Neural cell (in vitro differentiated cells): ENCODE measurements around the gene PATZ1.

Experiments used
- EP300 ChIP-seq: fragments of 450-650 bp; conservative IDR thresholded peaks from 2 replicates; pipeline ENCODE4 v1.6.1; 2014; ENCODE audit warnings: antibody characterized with exemption, mild to moderate bottlenecking, moderate library complexity; ENCODE audit not compliant: poor library complexity, severe bottlenecking
- EZH2 ChIP-seq: fragments of 200-600, 300-800 bp; shearing (Covaris generic), sonication (generic); IDR thresholded peaks from 2 replicates; pipeline ENCODE4 v1.6.1; 2014; ENCODE audit warnings: antibody characterized with exemption, low read length, borderline replicate concordance, mild to moderate bottlenecking; ENCODE audit not compliant: insufficient read depth, poor library complexity, severe bottlenecking
- MXI1 ChIP-seq: fragments of 450-650 bp; conservative IDR thresholded peaks from 2 replicates; pipeline ENCODE4 v1.6.1; 2014; ENCODE audit warnings: antibody characterized with exemption, mild to moderate bottlenecking; ENCODE audit not compliant: poor library complexity, severe bottlenecking
- POLR2AphosphoS5 ChIP-seq: IDR thresholded peaks from 2 replicates; pipeline ENCODE4 v1.6.1; 2012
- RAD21 ChIP-seq: fragments of 450-650 bp; conservative IDR thresholded peaks from 2 replicates; pipeline ENCODE4 v1.6.1; 2014; ENCODE audit warnings: antibody characterized with exemption, mild to moderate bottlenecking, moderate library complexity
- TF ChIP-seq, protein P1 (sequence below): fragments of 450-650 bp; IDR thresholded peaks from 2 replicates; pipeline ENCODE4 v1.5.1; 2014; ENCODE audit warnings: antibody characterized with exemption, mild to moderate bottlenecking, moderate library complexity; ENCODE audit not compliant: poor library complexity, severe bottlenecking
- TF ChIP-seq, protein P2 (sequence below): IDR thresholded peaks from 2 replicates; pipeline ENCODE4 v1.6.1; 2012; ENCODE audit warnings: borderline replicate concordance

DNA sequence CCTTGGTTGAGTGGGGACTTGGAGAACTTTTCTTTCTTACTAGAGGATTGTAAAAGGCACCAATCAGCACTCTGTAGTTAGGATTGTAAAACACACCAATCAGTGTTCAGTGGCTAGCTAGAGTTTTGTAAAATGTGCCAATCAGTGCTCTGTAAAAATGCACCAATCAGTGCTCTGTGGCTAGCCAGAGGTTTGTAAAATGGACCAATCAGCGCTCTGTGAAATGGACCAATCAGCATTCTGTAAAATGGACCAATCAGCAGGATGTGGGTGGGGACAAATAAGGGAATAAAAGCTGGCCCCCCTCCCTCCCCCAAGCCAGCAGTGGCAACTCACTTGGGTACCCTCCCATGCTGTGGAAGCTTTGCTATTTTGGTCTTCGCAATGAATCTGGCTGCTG, 47.7 kb upstream of the PATZ1 start:
- TF ChIP-seq, protein P1, sequence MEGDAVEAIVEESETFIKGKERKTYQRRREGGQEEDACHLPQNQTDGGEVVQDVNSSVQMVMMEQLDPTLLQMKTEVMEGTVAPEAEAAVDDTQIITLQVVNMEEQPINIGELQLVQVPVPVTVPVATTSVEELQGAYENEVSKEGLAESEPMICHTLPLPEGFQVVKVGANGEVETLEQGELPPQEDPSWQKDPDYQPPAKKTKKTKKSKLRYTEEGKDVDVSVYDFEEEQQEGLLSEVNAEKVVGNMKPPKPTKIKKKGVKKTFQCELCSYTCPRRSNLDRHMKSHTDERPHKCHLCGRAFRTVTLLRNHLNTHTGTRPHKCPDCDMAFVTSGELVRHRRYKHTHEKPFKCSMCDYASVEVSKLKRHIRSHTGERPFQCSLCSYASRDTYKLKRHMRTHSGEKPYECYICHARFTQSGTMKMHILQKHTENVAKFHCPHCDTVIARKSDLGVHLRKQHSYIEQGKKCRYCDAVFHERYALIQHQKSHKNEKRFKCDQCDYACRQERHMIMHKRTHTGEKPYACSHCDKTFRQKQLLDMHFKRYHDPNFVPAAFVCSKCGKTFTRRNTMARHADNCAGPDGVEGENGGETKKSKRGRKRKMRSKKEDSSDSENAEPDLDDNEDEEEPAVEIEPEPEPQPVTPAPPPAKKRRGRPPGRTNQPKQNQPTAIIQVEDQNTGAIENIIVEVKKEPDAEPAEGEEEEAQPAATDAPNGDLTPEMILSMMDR = no peak
- no peak for TF ChIP-seq MXI1
- TF ChIP-seq POLR2AphosphoS5 = no peak
- TF ChIP-seq, protein P2, sequence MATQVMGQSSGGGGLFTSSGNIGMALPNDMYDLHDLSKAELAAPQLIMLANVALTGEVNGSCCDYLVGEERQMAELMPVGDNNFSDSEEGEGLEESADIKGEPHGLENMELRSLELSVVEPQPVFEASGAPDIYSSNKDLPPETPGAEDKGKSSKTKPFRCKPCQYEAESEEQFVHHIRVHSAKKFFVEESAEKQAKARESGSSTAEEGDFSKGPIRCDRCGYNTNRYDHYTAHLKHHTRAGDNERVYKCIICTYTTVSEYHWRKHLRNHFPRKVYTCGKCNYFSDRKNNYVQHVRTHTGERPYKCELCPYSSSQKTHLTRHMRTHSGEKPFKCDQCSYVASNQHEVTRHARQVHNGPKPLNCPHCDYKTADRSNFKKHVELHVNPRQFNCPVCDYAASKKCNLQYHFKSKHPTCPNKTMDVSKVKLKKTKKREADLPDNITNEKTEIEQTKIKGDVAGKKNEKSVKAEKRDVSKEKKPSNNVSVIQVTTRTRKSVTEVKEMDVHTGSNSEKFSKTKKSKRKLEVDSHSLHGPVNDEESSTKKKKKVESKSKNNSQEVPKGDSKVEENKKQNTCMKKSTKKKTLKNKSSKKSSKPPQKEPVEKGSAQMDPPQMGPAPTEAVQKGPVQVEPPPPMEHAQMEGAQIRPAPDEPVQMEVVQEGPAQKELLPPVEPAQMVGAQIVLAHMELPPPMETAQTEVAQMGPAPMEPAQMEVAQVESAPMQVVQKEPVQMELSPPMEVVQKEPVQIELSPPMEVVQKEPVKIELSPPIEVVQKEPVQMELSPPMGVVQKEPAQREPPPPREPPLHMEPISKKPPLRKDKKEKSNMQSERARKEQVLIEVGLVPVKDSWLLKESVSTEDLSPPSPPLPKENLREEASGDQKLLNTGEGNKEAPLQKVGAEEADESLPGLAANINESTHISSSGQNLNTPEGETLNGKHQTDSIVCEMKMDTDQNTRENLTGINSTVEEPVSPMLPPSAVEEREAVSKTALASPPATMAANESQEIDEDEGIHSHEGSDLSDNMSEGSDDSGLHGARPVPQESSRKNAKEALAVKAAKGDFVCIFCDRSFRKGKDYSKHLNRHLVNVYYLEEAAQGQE = no peak
- TF ChIP-seq EP300 = no peak
- TF ChIP-seq RAD21 = no peak
- TF ChIP-seq EZH2 = no peak
